Glutamatergic neuron (in vitro differentiated cells): Measurements from ENCODE around the gene NR4A3. TPM values are rescaled to one million over a fixed set of nuclear protein-coding genes. Genes with fewer than 3 reads are reported as not detected.

Experiments used
- DNase-seq: peaks from one replicate; pipeline ENCODE4 v3.0.0; 2022
- H3K27ac Mint-ChIP-seq: one replicate; pipeline ENCODE4 v1.8.0; 2020; ENCODE audit warnings: mild to moderate bottlenecking, mixed read lengths, inconsistent platforms; ENCODE audit not compliant: unreplicated experiment
- H3K27me3 Mint-ChIP-seq: one replicate; pipeline ENCODE4 v1.8.0; 2020; ENCODE audit warnings: mild to moderate bottlenecking, moderate library complexity, mixed read lengths, inconsistent platforms; ENCODE audit not compliant: unreplicated experiment
- H3K36me3 Mint-ChIP-seq: one replicate; pipeline ENCODE4 v1.8.0; 2020; ENCODE audit warnings: mild to moderate bottlenecking, mixed read lengths, inconsistent platforms; ENCODE audit not compliant: unreplicated experiment
- H3K4me1 Mint-ChIP-seq: one replicate; pipeline ENCODE4 v1.8.0; 2020; ENCODE audit warnings: mild to moderate bottlenecking, low read depth, mixed read lengths, inconsistent platforms; ENCODE audit not compliant: unreplicated experiment
- H3K4me3 Mint-ChIP-seq: one replicate; pipeline ENCODE4 v1.8.0; 2020; ENCODE audit warnings: mild to moderate bottlenecking, mixed read lengths, inconsistent platforms; ENCODE audit not compliant: unreplicated experiment
- H3K9me3 Mint-ChIP-seq: one replicate; pipeline ENCODE4 v1.8.0; 2020; ENCODE audit warnings: mild to moderate bottlenecking, moderate library complexity, mixed read lengths, inconsistent platforms; ENCODE audit not compliant: unreplicated experiment
- total RNA-seq: library from RNA; stranded (reverse); fragmentation: NEBNext Ultra II Directional; extraction: Animal tissue kit (Norgen Biotek cat#: 25700); gene quantifications from one replicate; pipeline ENCODE4 v1.2.1, GENCODE V29; 2021; ENCODE audit not compliant: unreplicated experiment
- TF ChIP-seq, protein P1 (sequence below): fragments of 200-600 bp; sonication (generic); IDR thresholded peaks from one replicate; pipeline ENCODE4 v1.5.0; 2021; ENCODE audit not compliant: partially characterized antibody, unreplicated experiment

Gene NR4A3
- total RNA-seq, 1 donor from 2014 or later = 4.1 TPM

DNA sequence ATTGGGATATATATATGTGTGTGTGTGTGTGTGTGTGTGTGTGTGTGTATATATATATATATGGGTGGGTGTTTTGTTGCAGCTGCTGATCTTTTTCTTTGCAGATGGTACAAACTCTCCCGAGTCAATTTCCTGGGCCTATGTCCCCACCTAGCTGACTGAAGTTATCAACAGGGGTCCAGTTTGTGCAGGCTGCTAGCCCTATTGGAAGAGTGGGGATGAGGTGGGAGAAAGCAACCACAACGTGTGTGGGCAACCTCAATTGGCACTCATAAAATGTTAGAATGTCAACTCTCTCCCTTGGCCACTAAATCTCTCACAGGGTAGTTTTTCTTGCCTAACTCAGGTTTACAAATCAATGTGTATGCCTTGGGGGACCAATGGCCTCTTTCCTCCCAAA, 5.6 kb downstream of the NR4A3 start:
- peaks cover 30% of the 10 kb centered on the region for H3K27me3 Mint-ChIP-seq
- H3K9me3 Mint-ChIP-seq = peaks cover 13% of the 10 kb centered on the region
- TF ChIP-seq, protein P1, sequence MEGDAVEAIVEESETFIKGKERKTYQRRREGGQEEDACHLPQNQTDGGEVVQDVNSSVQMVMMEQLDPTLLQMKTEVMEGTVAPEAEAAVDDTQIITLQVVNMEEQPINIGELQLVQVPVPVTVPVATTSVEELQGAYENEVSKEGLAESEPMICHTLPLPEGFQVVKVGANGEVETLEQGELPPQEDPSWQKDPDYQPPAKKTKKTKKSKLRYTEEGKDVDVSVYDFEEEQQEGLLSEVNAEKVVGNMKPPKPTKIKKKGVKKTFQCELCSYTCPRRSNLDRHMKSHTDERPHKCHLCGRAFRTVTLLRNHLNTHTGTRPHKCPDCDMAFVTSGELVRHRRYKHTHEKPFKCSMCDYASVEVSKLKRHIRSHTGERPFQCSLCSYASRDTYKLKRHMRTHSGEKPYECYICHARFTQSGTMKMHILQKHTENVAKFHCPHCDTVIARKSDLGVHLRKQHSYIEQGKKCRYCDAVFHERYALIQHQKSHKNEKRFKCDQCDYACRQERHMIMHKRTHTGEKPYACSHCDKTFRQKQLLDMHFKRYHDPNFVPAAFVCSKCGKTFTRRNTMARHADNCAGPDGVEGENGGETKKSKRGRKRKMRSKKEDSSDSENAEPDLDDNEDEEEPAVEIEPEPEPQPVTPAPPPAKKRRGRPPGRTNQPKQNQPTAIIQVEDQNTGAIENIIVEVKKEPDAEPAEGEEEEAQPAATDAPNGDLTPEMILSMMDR = no peak
- DNase-seq = no peak
- no peak overlapping the region for H3K4me3 Mint-ChIP-seq
- H3K4me1 Mint-ChIP-seq = peaks cover 6% of the 10 kb centered on the region
- no peak overlapping the region for H3K27ac Mint-ChIP-seq
- H3K36me3 Mint-ChIP-seq = peaks cover 6% of the 10 kb centered on the region

DNA sequence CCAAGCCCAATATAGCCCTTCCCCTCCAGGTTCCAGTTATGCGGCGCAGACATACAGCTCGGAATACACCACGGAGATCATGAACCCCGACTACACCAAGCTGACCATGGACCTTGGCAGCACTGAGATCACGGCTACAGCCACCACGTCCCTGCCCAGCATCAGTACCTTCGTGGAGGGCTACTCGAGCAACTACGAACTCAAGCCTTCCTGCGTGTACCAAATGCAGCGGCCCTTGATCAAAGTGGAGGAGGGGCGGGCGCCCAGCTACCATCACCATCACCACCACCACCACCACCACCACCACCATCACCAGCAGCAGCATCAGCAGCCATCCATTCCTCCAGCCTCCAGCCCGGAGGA, 6.3 kb downstream of the NR4A3 start:
- Mint-ChIP-seq H3K4me1 (peaks cover 4% of the 10 kb centered on the region), H3K27me3 (peaks cover 27% of the 10 kb centered on the region), H3K9me3 (peaks cover 8% of the 10 kb centered on the region), H3K4me3 (peak overlapping the region; percentile 42), H3K27ac (no peak overlapping the region), H3K36me3 (peaks cover 6% of the 10 kb centered on the region)
- TF ChIP-seq, protein P1 = no peak
- no peak for DNase-seq

DNA sequence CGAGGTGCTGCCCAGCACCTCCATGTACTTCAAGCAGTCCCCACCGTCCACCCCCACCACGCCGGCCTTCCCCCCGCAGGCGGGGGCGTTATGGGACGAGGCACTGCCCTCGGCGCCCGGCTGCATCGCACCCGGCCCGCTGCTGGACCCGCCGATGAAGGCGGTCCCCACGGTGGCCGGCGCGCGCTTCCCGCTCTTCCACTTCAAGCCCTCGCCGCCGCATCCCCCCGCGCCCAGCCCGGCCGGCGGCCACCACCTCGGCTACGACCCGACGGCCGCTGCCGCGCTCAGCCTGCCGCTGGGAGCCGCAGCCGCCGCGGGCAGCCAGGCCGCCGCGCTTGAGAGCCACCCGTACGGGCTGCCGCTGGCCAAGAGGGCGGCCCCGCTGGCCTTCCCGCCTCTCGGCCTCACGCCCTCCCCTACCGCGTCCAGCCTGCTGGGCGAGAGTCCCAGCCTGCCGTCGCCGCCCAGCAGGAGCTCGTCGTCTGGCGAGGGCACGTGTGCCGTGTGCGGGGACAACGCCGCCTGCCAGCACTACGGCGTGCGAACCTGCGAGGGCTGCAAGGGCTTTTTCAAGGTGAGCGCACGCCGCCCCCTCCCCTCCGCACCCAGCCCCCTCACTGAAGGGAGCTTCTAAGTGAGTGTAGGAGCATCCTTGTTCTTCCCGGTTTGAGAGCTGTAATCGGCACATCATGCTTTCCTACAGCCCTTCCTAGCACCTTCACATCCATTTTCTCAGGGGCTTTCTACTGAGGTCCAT, 6.9 kb downstream of the NR4A3 start:
- peaks cover 24% of the 10 kb centered on the region for H3K27me3 Mint-ChIP-seq
- peaks cover 4% of the 10 kb centered on the region for H3K4me1 Mint-ChIP-seq
- TF ChIP-seq, protein P1 = no peak
- H3K4me3 Mint-ChIP-seq = peak overlapping the region; percentile 64
- H3K27ac Mint-ChIP-seq = peak overlapping the region; percentile 8
- DNase-seq = peak; percentile 60
- H3K36me3 Mint-ChIP-seq = peaks cover 6% of the 10 kb centered on the region
- H3K9me3 Mint-ChIP-seq = peaks cover 8% of the 10 kb centered on the region

DNA sequence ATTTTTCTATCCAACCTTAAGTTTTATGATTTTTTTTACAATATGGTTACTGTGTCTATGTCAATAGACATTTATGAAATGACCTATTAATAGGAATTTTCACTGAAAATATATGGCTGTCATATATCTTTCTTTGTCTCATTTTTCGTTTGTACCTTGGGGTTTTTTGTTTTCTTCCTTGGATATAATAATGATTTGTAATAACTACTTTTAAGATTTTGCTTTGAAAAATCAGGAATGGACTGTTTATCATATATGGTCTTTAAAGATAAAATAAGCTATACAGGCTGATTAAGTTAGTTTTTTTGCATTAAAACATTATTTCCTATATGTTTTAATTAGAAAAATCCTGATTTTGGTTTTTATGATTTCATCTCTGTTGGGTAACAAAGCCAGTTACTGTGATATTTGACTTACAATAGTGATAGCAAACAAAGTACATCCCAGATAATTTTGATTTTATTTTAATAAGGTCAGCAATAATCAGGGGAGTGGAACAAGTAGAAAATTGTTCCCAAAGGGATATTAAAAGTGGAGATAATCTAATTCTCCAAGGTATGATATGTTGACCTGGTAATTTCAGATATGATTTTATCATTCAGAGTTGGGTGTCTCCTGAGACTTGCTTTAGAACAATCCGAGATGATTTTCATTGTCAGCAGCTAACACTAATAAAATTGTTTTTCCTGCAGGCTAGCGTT, 10.3 kb downstream of the NR4A3 start:
- peaks cover 5% of the 10 kb centered on the region for H3K9me3 Mint-ChIP-seq
- TF ChIP-seq, protein P1 = no peak

DNA sequence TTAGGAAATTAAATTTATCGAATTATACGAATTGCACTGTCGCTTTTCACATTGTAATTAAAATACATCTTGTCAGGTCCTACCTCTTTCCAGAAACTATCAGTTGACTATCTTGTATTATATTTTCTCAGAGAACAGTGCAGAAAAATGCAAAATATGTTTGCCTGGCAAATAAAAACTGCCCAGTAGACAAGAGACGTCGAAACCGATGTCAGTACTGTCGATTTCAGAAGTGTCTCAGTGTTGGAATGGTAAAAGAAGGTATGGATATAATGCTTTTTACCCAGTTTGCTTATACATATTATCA, 10.8 kb downstream of the NR4A3 start:
- no peak overlapping the region for H3K27ac Mint-ChIP-seq
- no peak overlapping the region for H3K4me3 Mint-ChIP-seq
- H3K4me1 Mint-ChIP-seq = no peaks in the 10 kb centered on the region
- TF ChIP-seq, protein P1 = no peak
- H3K36me3 Mint-ChIP-seq = peaks cover 6% of the 10 kb centered on the region
- H3K9me3 Mint-ChIP-seq = peaks cover 4% of the 10 kb centered on the region
- H3K27me3 Mint-ChIP-seq = peaks cover 13% of the 10 kb centered on the region
- DNase-seq = no peak

More for the DNA sequence above, 10.3 kb downstream of the NR4A3 start:
- no peak overlapping the region for H3K27ac Mint-ChIP-seq
- no peak overlapping the region for H3K4me3 Mint-ChIP-seq
- DNase-seq = no peak
- peaks cover 15% of the 10 kb centered on the region for H3K27me3 Mint-ChIP-seq
- H3K36me3 Mint-ChIP-seq = peaks cover 6% of the 10 kb centered on the region
- H3K4me1 Mint-ChIP-seq = no peaks in the 10 kb centered on the region
